ENCODE measurements around the gene MGAM2. TPM values are rescaled to one million over a fixed set of nuclear protein-coding genes. Genes with fewer than 3 reads are reported as not detected.
A peak's percentile ranks its signal among the peaks of the same experiment; 100 is the strongest.

Gene MGAM2
- total and polyA plus RNA-seq, 2 of the 8 experiments (the other 6 are each of a cell fraction or from before 2014, with no cell fraction given): 0.02 TPM; not detected in 1

DNA sequence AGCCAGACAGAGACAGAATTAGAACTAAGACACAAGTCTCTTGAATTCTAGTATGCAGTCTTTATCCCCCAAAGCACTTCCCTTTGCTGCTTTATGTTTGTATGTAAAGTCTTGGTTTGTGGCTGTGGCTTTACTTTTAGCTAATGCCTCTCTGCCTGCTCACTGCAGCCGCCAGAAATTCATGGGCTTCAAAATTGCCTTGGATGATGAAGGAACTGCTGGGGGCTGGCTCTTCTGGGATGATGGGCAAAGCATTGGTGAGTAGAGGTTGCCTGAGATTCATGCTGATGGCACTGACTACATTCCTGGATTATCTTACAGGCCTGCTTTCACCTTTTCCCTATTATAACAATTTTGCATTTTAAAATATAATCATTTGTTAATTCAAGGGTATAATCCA lies 10.9 kb upstream of the MGAM2 start:
- H3K23ac ChIP-seq (ENCODE audit: insufficient read length): no peak overlapping the region
- no peak overlapping the region for H4K5ac ChIP-seq (ENCODE audit: insufficient read length, low read depth, low read length)
- no peaks in the 10 kb centered on the region for H3K79me2 ChIP-seq (ENCODE audit: control insufficient read depth in 1 of 2, insufficient read depth in 2 of 2, low read length in 2 of 2)
- no peak overlapping the region for H2BK20ac ChIP-seq (ENCODE audit: low read length)
- H3K27me3 ChIP-seq (replicated peaks in 1 of 4; ENCODE audit: control insufficient read depth in 3 of 4, extremely low read depth in 1 of 4, insufficient read depth in 3 of 4, low read length in 3 of 4): no peaks in the 10 kb centered on the region
- H4K8ac ChIP-seq (ENCODE audit: extremely low read depth, insufficient read depth, low read length): no peak overlapping the region
- 89% methylated on average over 1 of the region's 1 CpG; no CpG with 5 or more reads in 1 of the 2 experiments for WGBS, 2 experiments (ENCODE audit: extremely low coverage in 1 of 2, insufficient coverage in 1 of 2, insufficient read length in 1 of 2, insufficient replicate concordance in 2 of 2, low coverage in 1 of 2, low lambda C conversion rate in 2 of 2, missing lambda C conversion rate in 1 of 2)
- H3K23me2 ChIP-seq (ENCODE audit: low read depth, low read length): no peaks in the 10 kb centered on the region
- no peak overlapping the region for H3K56ac ChIP-seq (replicated peaks; ENCODE audit: insufficient read length, low read depth, low read length)
- ChIA-PET POLR2A (ENCODE audit: partially characterized antibody) (no interaction called here), CTCF (ENCODE audit: partially characterized antibody) (no interaction called here)
- H2BK5ac ChIP-seq (ENCODE audit: low read depth, low read length): no peak overlapping the region
- H2AK5ac ChIP-seq (ENCODE audit: low read depth, low read length): no peak overlapping the region
- FAIRE-seq (no peak), DNase-seq (ENCODE audit: low read depth in 1 of 2, low spot score in 2 of 2) (no peak)
- H3K4me2 ChIP-seq (ENCODE audit: insufficient read depth in 1 of 2, low read depth in 2 of 2, low read length in 2 of 2): no peak overlapping the region
- no peak overlapping the region for H2BK12ac ChIP-seq (ENCODE audit: low read depth, low read length)
- no peak overlapping the region for H3K14ac ChIP-seq (ENCODE audit: insufficient read length)
- H3K9ac ChIP-seq (replicated peaks in 1 of 4; ENCODE audit: extremely low read depth in 1 of 4, low read depth in 3 of 4, low read length in 3 of 4): peak overlapping the region in 1 of 4 experiments; percentile 49; a peak in 1 of 7 replicates
- H3K4me1 ChIP-seq (replicated peaks in 1 of 4; ENCODE audit: control insufficient read depth in 3 of 4, insufficient read depth in 4 of 4, low read length in 3 of 4): no peaks in the 10 kb centered on the region
- no peaks in the 10 kb centered on the region for H3K79me1 ChIP-seq (ENCODE audit: low read depth, low read length)
- H3K9me3 ChIP-seq (ENCODE audit: insufficient read depth in 2 of 2, low read depth in 1 of 2, low read length in 1 of 2): no peaks in the 10 kb centered on the region
- no peak overlapping the region for H4K91ac ChIP-seq (replicated peaks; ENCODE audit: insufficient read length, low read length)
- H3K27ac ChIP-seq (ENCODE audit: low read depth, low read length): no peak overlapping the region
- H2AFZ ChIP-seq (ENCODE audit: low read length): no peak overlapping the region
- H3K4me3 ChIP-seq (ENCODE audit: extremely low read depth in 1 of 4, insufficient read depth in 2 of 4, low read depth in 3 of 4, low read length in 4 of 4): no peak overlapping the region
- H4K20me1 ChIP-seq (replicated peaks in 1 of 2; ENCODE audit: control insufficient read depth in 1 of 2, insufficient read depth in 2 of 2, low read length in 2 of 2): no peaks in the 10 kb centered on the region
- TF ChIP-seq, protein P1, sequence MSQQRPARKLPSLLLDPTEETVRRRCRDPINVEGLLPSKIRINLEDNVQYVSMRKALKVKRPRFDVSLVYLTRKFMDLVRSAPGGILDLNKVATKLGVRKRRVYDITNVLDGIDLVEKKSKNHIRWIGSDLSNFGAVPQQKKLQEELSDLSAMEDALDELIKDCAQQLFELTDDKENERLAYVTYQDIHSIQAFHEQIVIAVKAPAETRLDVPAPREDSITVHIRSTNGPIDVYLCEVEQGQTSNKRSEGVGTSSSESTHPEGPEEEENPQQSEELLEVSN (IDR thresholded peaks at IDR 0.05): no peak
- TF ChIP-seq SUZ12 (IDR thresholded peaks at IDR 0.05; ENCODE audit: low read length) (no peak), ASH2L (IDR thresholded peaks at IDR 0.05; ENCODE audit: low read length) (no peak)
- H3K4ac ChIP-seq (replicated peaks; ENCODE audit: insufficient read length, low read depth, low read length): no peak overlapping the region
- H3K36me3 ChIP-seq (ENCODE audit: control insufficient read depth in 2 of 4, insufficient read depth in 4 of 4, low read length in 3 of 4): no peaks in the 10 kb centered on the region
- no peak overlapping the region for H2BK15ac ChIP-seq (ENCODE audit: low read length)
- no peak overlapping the region for H2BK120ac ChIP-seq (replicated peaks; ENCODE audit: low read depth, low read length)
- no peak overlapping the region for H3K18ac ChIP-seq (ENCODE audit: extremely low read depth, low read length)

Data from H1 (cell line).